ENCODE results near the gene SFTPA2.
"Not testable (repeated sequence)": the region's sequence is repeated elsewhere in the genome, so short reads cannot be mapped to it uniquely, and the experiment has no call there.

Gene SFTPA2

DNA sequence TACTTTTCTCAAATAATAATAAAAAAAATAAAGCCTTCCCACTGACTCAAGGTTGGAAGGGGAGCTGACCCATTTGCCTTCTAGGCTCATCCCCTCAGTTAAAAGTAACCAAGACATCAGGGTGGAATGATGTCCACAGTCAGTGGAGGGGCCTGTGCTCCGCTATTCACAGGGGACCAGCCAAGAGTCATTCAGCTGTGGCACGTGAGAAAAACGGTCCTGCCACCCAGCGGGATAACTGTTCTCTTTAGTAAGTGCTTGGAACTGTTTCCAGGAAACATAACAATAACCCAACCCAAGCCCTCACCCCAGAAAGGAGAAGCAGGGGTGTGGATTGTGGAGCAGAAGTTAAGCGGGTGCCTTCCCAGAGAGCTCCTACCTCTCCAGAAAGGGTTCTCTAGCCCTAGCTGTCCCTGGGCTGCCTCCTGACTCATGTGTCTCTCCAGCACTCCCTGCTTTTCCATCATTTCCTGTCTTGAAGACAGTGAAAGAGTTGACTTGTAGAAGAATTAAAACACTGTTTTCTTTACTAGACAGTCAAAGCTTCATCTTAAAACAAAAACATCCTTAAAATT is 50.2 kb downstream of the SFTPA2 start:
- DNase-seq: not testable (repeated sequence)

DNA sequence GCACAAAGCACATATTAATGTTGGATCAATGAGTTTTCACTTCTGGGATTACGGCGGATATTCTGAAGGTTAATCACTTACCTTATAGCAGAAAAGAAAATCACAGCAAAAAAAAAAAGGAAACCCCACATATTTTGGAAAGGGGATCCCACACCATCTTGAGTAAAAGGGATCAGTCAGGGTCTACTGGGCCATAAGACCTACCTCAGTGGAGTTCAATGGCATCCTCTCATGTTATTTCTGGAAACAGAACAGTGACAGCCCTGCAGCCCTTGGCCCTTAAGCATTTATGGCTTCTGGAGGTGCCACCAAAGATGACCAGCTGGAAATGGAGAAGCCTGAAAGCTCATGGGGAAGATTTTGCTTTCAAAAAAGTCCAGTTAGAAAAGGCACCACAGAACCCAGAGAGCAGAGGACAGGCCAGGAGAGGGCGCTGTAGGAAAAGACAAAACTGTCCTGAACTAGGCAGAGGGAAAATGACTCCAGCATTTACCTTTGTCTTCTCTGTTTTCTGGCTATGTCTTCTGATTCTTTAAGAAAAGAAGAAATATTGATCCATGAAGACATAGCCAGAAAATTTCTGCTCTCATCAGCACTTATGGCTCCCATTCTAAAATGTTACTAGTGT is 50.8 kb downstream of the SFTPA2 start:
- not testable (repeated sequence) for DNase-seq

GRCh38 chr10:79508245-79508644 is 52.0 kb downstream of the SFTPA2 start:
- not testable (repeated sequence) for DNase-seq

DNA sequence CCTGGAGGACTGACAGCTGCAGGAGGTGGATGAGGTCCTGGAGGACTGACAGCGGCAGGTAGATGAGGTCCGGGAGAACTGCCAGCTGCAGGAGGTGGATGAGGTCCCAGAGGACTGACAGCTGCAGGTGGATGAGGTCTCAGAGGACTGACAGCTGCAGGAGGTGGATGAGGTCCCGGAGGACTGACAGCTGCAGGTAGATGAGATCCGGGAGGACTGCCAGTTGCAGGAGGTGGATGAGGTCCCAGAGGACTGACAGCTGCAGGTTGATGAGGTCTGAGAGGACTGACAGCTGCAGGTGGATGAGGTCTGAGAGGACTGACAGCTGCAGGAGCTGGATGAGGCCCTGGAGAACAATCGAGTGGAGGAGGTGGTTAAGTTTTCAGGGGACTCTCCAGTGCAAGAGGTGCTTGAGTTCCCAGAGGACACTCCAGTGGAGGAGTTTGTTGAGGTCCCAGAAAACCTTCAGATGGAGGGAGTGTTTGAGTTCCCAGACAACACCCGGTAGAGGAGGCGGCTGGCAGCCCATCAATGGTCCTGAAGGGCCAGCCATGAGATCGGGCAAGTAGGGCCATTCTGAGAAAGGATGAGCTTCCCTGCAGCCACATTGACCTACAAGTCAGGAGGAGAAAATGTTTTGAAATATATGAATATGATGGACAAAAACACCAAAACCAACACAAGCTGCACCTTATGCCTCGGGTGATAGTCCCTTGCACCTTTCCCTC is 52.6 kb downstream of the SFTPA2 start:
- DNase-seq: no peak
